PC-3 (cell line): ENCODE data around the gene PLEKHN1. TPM values are rescaled to one million over a fixed set of nuclear protein-coding genes. Genes with fewer than 3 reads are reported as not detected.

Source experiments
- ATAC-seq: fragments of 200-7000 bp; cut with Tn5 transposase; 2 replicates; pipeline ENCODE4 v1.9.1; 2020; ENCODE audit warnings: mild to moderate bottlenecking, moderate library complexity
- BruUV-seq: library from RNA; stranded (reverse); fragments of 400-500 nt; replicated peaks from 2 replicates; lab custom pipeline; 2021; lab: Mats Ljungman, UMichigan
- CTCF ChIA-PET: fragments of 300-600 bp; sonication (Branson Sonifier 250); formaldehyde crosslinking; loops from one replicate; lab custom pipeline; 2022; ENCODE audit warnings: antibody characterized with exemption; lab: Charles Lee
- POLR2A ChIA-PET: fragments of 300-600 bp; sonication (Branson Sonifier 250); formaldehyde crosslinking; loops from one replicate; lab custom pipeline; 2022; ENCODE audit warnings: antibody characterized with exemption; ENCODE audit not compliant: unreplicated experiment; lab: Charles Lee
- DNase-seq: peaks from one replicate; pipeline ENCODE4 v3.0.0-alpha.2; 2015
- H2AFZ ChIP-seq: fragments of 300-600 bp; sonication (generic); 2 replicates; pipeline ENCODE4 v1.6.0; 2016; ENCODE audit warnings: antibody characterized with exemption, low read length
- H3F3A ChIP-seq: fragments of 300-600 bp; sonication (generic); one replicate; pipeline ENCODE4 v1.6.0; 2017; ENCODE audit warnings: antibody characterized with exemption, low read length, control low read depth, mild to moderate bottlenecking; ENCODE audit not compliant: unreplicated experiment
- H3K27ac ChIP-seq: fragments of 300-600 bp; sonication (generic); 2 replicates; pipeline ENCODE4 v1.5.1; 2016; ENCODE audit warnings: mild to moderate bottlenecking, low read length
- H3K27me3 ChIP-seq: fragments of 300-600 bp; sonication (generic); 2 replicates; pipeline ENCODE4 v1.6.1; 2016; ENCODE audit warnings: low read length, mixed read lengths
- H3K36me3 ChIP-seq: fragments of 300-600 bp; sonication (generic); 2 replicates; pipeline ENCODE4 v1.6.1; 2016; ENCODE audit warnings: low read depth, mixed run types, low read length, mixed read lengths
- H3K4me1 ChIP-seq: fragments of 300-600 bp; sonication (generic); 2 replicates; pipeline ENCODE4 v1.5.1; 2016; ENCODE audit warnings: low read length; ENCODE audit not compliant: insufficient read depth
- H3K4me2 ChIP-seq: fragments of 300-600 bp; sonication (generic); 2 replicates; pipeline ENCODE4 v1.6.0; 2016; ENCODE audit warnings: low read length
- H3K4me3 ChIP-seq: fragments of 300-600 bp; sonication (generic); 2 replicates; pipeline ENCODE4 v1.5.1; 2016; ENCODE audit warnings: mild to moderate bottlenecking, low read length, mixed read lengths
- H3K79me2 ChIP-seq: fragments of 300-600 bp; sonication (generic); 2 replicates; pipeline ENCODE4 v1.6.1; 2017; ENCODE audit warnings: low read length, mixed read lengths
- H3K9ac ChIP-seq: fragments of 300-600 bp; sonication (generic); 2 replicates; pipeline ENCODE4 v1.6.0; 2016; ENCODE audit warnings: mild to moderate bottlenecking, low read length
- H3K9me2 ChIP-seq: fragments of 300-600 bp; sonication (generic); replicated peaks from 2 replicates; pipeline ENCODE4 v1.6.1; 2016; ENCODE audit warnings: mixed run types, low read length, mixed read lengths
- H3K9me3 ChIP-seq: fragments of 300-600 bp; sonication (generic); 2 replicates; pipeline ENCODE4 v1.6.1; 2016; ENCODE audit warnings: low read length, mixed read lengths
- H4K20me1 ChIP-seq: fragments of 300-600 bp; sonication (generic); 2 replicates; pipeline ENCODE4 v1.6.1; 2016; ENCODE audit warnings: low read length, mixed read lengths
- CTCF ChIP-seq: fragments of 300-600 bp; sonication (generic); conservative IDR thresholded peaks from 2 replicates; pipeline ENCODE4 v1.5.1; 2017; ENCODE audit warnings: antibody characterized with exemption, low read depth, mild to moderate bottlenecking, low read length
- EZH2 ChIP-seq: fragments of 300-600 bp; sonication (generic); IDR thresholded peaks from one replicate; pipeline ENCODE4 v1.6.1; 2017; ENCODE audit warnings: antibody characterized with exemption, mild to moderate bottlenecking, low read length; ENCODE audit not compliant: unreplicated experiment
- EZH2phosphoT487 ChIP-seq: fragments of 300-600 bp; sonication (generic); IDR thresholded peaks from 2 replicates; pipeline ENCODE4 v1.6.1; 2018; ENCODE audit warnings: mild to moderate bottlenecking, antibody characterized with exemption, low read length, borderline replicate concordance
- intact Hi-C: fragments of 100-400 bp; cut with micrococcal nuclease; formaldehyde crosslinking; loops from 2 replicates; pipeline ENCODE4 v1.9.0; 2023
- total RNA-seq: library from RNA; depleted of rRNA; stranded (reverse); fragments of >200 nt; gene quantifications from 2 replicates; pipeline ENCODE4 v1.2.3, GENCODE V29; 2014

The PLEKHN1 gene
- total RNA-seq, 1 experiment from 2014 or later = 14.0 TPM

GRCh38 chr1:928825-929661, 37.2 kb upstream of the PLEKHN1 start:
- H3K4me2 ChIP-seq = no peak overlapping the region
- ChIA-PET CTCF (no interaction called here), POLR2A (no interaction called here)
- no peak for TF ChIP-seq EZH2
- H3K4me1 ChIP-seq = peaks cover 14% of the 10 kb centered on the region
- H3K36me3 ChIP-seq = no peaks in the 10 kb centered on the region
- H4K20me1 ChIP-seq = no peaks in the 10 kb centered on the region
- no peaks in the 10 kb centered on the region for H3K79me2 ChIP-seq
- no TSS peak for BruUV-seq
- H3K4me3 ChIP-seq = no peak overlapping the region
- ATAC-seq = no peak
- DNase-seq = no peak
- H3K27me3 ChIP-seq = peaks cover 34% of the 10 kb centered on the region
- no peaks in the 10 kb centered on the region for H3F3A ChIP-seq
- H3K9me2 ChIP-seq = no peaks in the 10 kb centered on the region
- no peak overlapping the region for H3K9ac ChIP-seq
- H3K27ac ChIP-seq = no peak overlapping the region
- H2AFZ ChIP-seq = no peak overlapping the region
- H3K9me3 ChIP-seq = no peaks in the 10 kb centered on the region
- intact Hi-C loops = no loop called here

- H3K79me2 ChIP-seq = no peaks in the 10 kb centered on the region
- ChIA-PET POLR2A (no interaction called here), CTCF (no interaction called here)
- H3K9me2 ChIP-seq = no peaks in the 10 kb centered on the region
- no peak overlapping the region for H3K4me2 ChIP-seq
- H3F3A ChIP-seq = no peaks in the 10 kb centered on the region
- H3K4me3 ChIP-seq = no peak overlapping the region
- no peak overlapping the region for H2AFZ ChIP-seq
- H3K36me3 ChIP-seq = no peaks in the 10 kb centered on the region
- no peak for DNase-seq
- no peak overlapping the region for H3K27ac ChIP-seq
- no peaks in the 10 kb centered on the region for H3K9me3 ChIP-seq
- H4K20me1 ChIP-seq = no peaks in the 10 kb centered on the region
- H3K27me3 ChIP-seq = peaks cover 31% of the 10 kb centered on the region
- intact Hi-C loops = no loop called here
- BruUV-seq = no TSS peak
- peaks cover 9% of the 10 kb centered on the region for H3K4me1 ChIP-seq
- H3K9ac ChIP-seq = no peak overlapping the region
- ATAC-seq = no peak
- TF ChIP-seq CTCF (no peak), EZH2 (no peak), EZH2phosphoT487 (no peak)
Measured at GRCh38 chr1:929712-930632, 36.3 kb upstream of the PLEKHN1 start.

GRCh38 chr1:930633-931138, 35.6 kb upstream of the PLEKHN1 start:
- no peaks in the 10 kb centered on the region for H4K20me1 ChIP-seq
- peaks cover 32% of the 10 kb centered on the region for H3K27me3 ChIP-seq
- CTCF ChIA-PET = no interaction called here
- no peak for DNase-seq
- POLR2A ChIA-PET = no interaction called here
- no peak overlapping the region for H3K27ac ChIP-seq
- no peak for ATAC-seq
- peaks cover 9% of the 10 kb centered on the region for H3K4me1 ChIP-seq
- no peak overlapping the region for H3K4me3 ChIP-seq
- intact Hi-C loops = no loop called here
- no peaks in the 10 kb centered on the region for H3F3A ChIP-seq
- H3K36me3 ChIP-seq = no peaks in the 10 kb centered on the region
- no TSS peak for BruUV-seq
- H3K9me2 ChIP-seq = no peaks in the 10 kb centered on the region
- TF ChIP-seq EZH2phosphoT487 (no peak), EZH2 (no peak), CTCF (no peak)
- H3K9me3 ChIP-seq = no peaks in the 10 kb centered on the region
- H3K9ac ChIP-seq = no peak overlapping the region
- H3K79me2 ChIP-seq = no peaks in the 10 kb centered on the region
- H3K4me2 ChIP-seq = no peak overlapping the region
- no peak overlapping the region for H2AFZ ChIP-seq
